Ascending aorta (tissue), 1 donor: Measurements from ENCODE around the gene CNOT2. TPM values are rescaled to one million over a fixed set of nuclear protein-coding genes. Genes with fewer than 3 reads are reported as not detected.

Experiments used
- total RNA-seq: library from RNA; depleted of rRNA; stranded (reverse); fragments of >200 nt; gene quantifications from one replicate; pipeline ENCODE4 v1.1.0, GENCODE V29; 2016

The CNOT2 gene
- total RNA-seq, 1 donor from 2014 or later, result 71.7 TPM

Other genes with a start within 250 kb of the CNOT2 start
- gene KCNMB4, start 122.9 kb downstream of the CNOT2 start, total RNA-seq, result 3.4 TPM